HG02884 (cell line): ENCODE data around the gene NRIP3.
"Not testable (repeated sequence)": the region's sequence is repeated elsewhere in the genome, so short reads cannot be mapped to it uniquely, and the experiment has no call there.

Experiments
- ATAC-seq: cut with Tn5 transposase; IDR thresholded peaks from one replicate; pipeline ENCODE4 v1.9.1; 2021; ENCODE audit warnings: mild to moderate bottlenecking, moderate library complexity; ENCODE audit not compliant: unreplicated experiment

NRIP3 gene

DNA sequence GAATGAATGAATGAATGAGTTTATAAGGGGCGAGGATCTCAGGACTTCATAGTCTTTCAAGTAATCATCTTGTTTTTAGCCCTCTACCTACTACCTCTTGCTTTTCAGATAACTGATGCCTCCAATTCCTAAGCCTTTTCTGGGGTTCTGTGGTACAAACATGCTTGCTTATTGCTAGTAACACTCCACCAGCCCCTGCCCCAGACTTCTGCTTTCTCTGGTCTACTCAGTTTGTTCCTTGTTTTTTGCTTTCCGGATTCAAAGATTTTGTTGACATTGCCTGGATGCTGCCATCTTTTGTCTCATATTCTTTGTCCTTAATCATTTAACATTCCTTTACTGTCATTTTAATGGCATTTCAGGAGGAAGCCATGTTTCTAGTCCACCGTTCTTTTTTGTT is 30.7 kb downstream of the NRIP3 start:
- ATAC-seq = no peak

DNA sequence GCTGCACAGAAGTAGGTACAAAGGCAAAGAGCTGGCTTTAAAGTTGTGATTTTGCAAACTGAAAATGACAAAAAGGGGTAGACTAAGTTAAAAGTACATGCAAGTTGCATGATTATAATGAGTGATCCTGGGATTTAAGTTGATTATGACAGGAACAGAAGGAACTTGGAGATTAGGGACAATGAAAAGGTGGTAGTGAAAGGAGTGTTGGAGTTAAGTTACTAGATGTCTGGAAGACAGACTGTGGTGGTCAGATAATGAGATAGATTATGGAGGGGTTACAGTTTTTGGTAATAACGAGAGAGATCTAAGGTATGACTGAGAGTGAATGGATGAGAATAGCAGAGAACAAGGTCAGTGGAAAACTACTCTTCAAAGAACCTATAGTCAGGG is 31.9 kb downstream of the NRIP3 start:
- ATAC-seq = no peak

DNA sequence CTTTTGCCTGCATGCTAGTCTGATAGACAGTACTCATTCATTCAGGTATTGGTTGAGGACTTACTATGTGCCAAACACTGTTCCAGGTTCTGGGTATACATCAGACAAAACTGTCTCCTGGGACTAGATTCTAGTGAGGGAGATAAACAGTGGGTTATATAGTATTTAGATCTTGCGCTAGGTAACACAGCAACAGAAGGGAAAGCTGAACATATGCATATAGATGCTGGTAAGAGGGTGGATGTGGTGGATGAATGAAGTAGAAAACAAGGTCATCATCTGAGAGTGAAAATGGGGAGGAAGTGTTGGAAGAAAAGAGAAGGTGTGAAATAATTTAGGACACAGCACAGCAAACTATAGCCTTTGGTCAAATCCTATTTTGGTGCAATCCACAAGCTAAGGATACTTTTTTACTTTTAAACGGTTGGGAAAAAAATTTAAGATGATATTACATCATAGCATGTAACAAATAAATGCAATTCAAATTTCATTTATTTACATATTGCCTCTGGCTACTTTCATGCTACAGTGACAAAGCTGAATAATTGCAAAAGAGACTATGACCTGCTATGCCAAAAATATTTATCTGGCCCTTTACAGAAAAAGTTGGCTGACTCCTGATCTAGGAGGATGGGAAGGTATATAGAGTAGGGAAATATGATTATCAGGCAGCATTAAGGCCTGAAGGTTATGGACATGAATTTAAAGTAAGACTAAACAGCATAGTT is 32.4 kb downstream of the NRIP3 start:
- ATAC-seq = no peak

DNA sequence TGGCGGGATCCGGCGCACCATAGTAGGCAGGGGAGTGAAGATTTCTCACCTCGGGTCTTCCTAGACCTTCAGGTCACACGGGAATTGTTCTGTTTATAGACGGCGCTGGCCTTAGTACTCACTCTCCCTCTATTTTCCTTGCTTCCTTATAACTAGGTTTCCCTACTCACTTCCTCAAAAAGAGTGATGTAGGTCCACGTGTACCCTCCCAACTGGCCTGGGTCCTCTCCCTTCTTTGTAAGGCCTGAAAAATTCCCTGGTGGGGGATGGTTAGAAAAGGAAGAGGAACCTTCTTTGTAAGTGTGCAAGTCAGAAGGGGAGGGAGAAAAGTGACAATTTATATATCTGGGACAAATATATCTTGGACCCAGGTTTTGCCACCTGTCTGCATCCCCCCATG is 36.6 kb downstream of the NRIP3 start:
- ATAC-seq = no peak

DNA sequence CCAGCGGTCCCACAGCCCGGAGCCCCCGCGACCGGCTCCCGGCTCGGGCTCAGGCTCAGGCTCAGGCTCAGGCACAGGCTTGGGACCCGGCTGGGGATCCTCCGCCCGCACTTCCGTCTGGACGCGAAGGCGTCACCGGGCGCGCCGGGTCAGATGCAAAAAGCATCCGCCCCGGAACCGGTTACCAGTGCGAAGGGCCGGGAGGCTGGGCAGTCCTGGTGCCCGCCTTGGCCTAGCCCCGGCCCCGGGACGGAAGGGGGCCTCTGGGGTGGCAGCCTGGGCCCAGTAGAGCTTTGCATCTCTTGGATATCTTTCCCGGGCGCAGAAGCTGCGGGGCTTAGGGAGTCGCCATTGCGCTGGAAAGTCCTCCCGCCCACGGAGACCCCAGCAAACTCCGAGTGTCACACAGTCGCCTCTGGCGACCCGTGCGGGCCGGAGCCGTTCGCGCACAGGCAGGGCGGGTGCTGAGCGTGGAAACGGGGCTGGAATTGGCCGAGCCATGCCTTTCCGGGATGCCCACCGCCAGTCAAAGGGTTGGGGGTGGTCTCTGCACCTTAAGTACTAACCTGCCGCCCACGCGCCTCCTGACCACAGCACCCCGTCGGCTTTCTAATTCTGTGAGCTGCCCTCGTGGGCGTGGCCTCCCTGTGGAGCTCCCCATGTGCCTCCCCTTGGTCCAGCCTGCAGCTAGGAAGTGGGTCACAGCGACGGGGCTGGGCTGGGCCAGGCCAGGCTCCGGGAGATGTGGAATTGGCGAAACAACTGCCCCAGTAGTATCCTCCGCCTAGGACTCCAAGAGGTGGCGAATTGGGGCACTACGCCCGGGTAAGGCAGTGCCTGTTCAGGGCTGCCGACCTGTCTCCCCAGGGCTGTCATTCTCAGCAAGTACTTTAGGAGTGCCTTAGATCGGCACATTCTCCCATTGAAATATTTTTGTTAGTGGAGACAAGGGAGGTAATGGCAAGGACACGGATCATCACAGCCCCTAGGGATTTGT is 39.2 kb downstream of the NRIP3 start, which contains the start of gene TMEM9B:
TSS of gene TMEM9B (minus strand) at position 119 of the 997 bp plus-strand sequence. CDS start 129 bp downstream, outside the sequence.
- peak; percentile 80 for ATAC-seq

DNA sequence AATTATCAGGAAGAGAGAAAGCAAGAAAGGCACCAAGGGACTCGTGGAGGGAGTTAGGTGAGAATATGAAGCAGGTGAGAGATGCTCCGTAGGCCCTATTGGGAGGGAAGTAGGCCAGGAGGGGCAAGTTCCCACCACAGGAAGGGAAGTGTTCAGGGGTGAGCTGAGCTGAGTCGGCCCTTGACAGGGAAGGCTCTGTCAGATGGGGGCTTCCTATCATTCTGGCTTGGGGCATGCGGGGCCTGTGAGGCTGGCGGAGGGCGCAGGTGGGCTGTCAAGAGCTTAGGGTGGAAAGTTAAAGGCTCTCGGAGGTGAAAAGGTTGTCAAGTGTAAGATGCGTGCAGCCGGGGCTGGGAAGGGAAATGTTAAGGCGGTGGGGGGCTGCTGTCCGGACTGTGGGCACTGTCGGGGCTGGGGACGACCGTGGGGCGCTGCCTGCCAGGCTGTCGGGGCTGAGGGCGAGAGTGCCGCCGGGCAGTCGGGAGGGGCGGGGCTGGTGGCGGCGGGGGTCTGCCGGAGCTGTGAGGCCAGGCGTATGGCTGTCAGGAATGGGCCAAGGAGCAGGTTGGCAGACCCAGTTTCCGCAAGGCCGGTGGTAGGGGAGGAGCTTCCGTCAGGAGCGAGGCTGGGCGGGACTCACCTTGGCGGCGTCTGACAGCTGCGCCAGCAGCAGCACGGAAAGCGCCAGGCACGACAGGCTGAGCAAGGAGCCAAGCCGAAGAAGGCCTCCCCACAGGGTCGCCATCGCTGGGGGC is 40.1 kb downstream of the NRIP3 start:
- peak; percentile 58 for ATAC-seq

DNA sequence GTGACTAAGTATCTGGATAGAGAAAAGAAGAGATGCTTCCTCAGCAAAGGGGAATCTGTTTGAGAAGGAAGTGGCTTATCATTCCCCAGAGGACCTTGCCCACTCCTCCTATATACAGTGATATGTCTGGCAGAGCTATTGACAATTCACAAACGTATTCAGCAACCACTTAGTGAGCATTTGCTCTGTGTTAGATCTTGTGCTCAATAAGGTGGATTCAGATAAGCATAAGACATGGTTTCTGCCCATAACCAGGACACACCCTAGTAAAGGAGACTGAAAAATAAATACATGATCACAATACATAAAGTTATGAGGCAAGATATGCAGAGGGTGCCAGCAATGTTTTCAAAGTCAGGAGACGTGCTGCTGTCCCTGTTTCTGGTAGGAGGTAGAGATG is 41.0 kb downstream of the NRIP3 start:
- no peak for ATAC-seq

DNA sequence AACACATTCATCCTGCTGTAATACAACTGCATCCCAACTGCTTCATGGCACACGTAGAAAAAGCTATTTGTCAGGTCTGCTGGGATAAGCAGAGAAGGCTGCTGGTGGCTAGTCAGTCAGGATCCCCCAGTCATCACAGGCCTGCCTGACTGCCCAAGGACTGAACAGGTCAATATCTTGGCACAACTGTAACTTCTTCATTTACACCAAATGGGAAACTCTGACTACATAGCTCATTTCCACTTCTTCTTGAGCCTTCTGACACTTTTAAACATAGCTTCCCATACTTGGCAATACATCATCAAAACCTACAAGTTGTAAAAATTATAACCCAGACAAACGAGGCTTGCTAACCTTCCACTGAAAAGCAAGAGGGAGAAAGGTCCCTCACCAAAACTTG is 42.4 kb downstream of the NRIP3 start:
- no peak for ATAC-seq

DNA sequence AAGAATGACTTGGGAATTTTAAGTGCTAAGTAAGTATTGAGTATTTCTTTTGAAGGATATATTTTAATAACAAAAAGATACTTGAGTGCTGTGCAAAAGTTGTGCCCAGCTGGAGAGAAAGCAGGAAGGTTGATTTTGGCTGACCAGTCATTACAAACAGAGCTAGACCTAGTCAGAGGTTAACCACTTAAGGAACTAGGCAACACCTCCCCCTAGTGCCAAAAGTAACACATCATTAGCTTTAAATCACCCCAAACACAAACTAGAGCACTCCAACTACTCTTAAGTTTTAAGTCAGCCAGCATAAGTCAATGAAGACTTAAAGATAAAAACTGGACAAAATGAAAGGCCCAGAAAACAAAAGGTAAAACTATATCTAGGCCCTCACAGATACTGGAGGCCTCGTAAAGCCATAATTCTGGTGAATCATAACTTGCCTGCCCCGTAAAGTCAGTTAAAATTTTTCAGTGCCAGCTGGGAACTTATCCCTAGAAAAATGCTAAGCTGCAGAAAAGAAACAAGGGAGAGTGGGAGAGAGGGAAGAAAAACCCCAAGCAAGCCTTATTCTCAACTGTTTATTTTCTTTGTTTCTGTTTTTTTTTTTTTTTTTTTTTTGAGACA is 44.1 kb downstream of the NRIP3 start:
- ATAC-seq = peak; percentile 37

DNA sequence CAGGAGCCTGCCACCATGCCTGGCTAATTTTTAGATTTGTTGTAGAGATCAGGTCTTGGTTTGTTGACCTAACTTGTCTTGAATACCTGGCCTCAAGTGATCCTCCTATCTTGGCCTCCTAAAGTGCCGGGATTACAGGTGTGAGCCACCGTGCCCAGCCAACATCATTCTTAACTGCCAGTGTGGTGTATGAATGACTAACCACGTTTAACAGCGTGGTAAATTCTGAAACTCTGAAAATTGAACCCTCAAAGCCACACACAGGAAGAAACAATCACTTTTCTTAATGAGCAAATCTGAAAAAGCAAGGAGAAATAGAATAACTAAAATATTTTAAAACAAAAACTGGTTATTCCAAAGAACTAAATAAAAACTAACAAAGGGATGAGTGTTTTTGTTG is 46.9 kb downstream of the NRIP3 start:
- no peak for ATAC-seq

DNA sequence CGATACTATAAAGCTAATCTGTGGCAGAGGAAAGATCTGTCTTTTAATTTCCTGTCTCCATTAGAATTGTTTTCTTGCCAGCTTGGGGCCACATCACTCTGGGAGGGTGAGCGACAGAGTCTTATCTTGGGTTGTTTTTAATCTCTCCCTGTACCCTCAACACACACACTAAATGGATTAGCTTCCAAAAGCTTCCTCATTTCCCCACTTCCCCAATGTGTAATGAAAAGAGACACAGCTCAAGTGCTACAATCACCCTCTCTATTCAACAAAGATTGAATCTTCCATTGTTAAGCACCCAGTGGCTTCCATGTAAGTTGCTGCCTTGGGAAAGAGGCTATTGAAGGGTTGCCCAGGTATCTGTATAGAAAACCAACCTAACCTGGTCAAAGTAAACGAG is 54.9 kb downstream of the NRIP3 start:
- no peak for ATAC-seq

DNA sequence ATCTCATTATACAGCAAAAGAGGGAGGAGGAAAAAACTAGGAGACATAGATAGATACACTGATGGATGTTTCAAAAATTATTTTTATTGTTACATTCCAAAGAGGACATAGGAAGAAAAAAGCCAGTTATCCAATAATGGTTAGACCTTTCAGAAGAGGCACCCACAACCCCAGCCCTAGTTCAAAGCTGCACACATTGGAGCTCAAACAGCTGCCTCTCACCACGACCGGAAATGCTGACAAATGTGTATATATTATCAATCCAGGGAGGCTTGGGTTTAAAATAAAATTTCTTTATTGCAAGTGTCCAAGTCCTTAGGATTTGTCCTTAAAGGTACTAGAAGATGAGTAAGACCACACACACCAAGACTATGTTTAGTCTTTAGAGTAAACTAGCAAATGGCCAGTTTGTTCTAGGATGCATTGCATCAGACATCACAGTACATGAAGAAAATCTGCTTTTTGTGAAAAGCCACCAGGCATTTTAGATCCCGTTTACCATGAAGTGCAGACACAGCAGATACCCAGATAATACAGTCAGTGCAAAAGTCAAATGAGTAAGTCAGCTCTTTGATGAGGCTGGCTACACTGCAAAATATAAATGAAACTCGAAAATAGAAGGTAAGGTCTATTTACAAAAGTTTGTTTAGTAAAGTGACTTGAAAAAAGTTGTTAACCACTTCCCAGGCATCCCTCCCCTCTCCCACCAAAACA is 56.4 kb downstream of the NRIP3 start:
- no peak for ATAC-seq

DNA sequence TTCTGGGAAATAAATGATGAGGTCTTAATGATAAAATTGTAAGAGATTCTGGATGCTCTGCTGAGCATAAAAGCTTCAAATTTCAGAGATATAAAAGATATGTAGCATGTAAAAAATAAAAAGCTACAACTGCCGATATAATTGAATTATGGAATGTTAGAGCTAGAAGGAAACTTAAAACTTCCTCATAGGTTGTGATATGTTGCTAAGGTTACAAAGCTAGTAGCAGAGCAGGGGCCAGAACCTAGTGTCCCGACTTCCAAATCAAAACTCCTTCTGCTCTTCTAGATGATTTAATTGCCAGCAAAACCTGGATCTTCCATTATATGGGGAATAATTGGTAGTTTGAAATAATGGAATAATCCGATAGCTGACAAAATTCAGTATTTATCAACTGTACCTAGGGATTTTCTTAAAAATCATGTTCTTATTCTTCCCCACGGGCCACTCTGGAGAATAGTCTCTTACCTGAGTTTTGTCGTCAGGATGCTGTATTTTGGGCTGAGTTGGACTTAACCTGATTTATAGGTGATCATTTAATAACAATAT is 61.2 kb downstream of the NRIP3 start, which contains the start of gene ASCL3:
TSS of gene ASCL3 (minus strand) at position 499 of the 549 bp plus-strand sequence. CDS start 4,855 bp downstream, outside the sequence.
- no peak for ATAC-seq

DNA sequence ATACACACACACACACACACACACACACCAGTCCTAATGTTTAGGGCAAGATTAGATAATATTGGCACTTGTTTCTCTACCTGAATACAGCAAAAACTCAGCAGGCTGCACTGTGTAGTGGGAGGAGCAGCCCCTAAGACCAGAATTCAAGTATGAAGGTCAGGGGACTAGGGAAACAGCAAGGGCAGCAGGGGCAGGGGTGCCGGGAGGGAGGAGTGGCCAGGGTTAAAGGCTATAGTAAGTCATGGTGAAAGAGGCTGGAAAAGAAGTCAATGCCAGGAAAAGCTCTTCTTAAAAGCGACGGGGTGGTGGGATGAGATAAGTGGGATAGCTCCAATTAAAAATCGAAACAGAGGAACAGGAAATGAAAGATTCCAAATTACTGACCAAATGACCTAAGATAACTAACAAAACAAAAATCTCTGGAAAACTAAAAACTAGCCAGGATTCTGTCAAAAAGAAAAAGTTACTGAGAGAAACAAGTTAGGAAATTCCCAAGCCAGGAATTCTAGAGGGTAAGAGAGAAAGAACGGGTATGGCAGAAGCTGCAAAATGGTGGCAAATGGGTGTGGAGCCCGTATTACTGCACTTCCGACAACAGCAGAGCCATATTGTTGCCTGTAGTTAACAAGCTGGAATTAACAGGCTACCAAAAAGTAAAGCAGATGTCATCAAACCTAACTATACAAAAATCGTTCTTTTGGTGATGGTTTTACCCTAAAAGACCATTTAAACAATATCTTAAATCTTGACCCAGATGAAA is 62.3 kb downstream of the NRIP3 start:
- ATAC-seq = no peak

DNA sequence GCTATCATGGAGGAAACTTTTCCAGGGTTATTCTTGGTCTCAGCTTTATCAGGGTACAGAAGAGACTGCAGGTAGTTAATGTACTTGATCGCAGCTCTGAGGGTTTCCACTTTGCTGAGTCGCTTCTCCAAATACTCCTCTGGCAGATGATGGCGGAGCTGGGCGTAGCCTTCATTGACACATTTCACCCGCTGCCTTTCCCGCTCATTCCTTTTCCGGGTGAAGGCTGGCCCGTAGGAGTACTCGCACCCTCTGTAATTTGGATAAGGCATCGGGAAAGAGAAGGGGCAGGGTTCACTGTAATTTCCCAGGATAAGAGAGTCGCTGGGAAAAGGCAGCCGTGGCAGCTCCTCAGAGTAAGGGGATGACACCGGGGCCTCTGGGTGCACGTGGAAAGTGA is 66.1 kb downstream of the NRIP3 start:
- ATAC-seq = no peak

DNA sequence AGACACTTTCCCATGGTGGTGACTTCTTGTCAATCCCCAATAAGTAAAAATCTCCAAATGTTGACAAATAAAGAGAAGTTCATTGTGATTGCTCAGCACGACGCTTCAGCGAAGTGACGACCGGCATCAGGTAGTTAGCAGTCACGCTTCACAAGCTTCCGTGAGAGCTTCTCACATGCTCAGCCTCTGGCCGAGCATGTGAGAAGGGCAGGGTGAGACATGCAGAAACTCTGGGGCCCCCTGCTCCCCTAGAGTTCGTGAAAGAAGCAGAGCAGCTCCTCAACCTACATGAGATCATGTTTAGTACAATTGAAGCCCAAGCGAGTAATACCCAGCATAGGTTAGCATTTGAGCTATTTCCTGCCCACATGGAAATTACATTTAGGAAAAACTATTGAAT is 66.6 kb downstream of the NRIP3 start:
- no peak for ATAC-seq

DNA sequence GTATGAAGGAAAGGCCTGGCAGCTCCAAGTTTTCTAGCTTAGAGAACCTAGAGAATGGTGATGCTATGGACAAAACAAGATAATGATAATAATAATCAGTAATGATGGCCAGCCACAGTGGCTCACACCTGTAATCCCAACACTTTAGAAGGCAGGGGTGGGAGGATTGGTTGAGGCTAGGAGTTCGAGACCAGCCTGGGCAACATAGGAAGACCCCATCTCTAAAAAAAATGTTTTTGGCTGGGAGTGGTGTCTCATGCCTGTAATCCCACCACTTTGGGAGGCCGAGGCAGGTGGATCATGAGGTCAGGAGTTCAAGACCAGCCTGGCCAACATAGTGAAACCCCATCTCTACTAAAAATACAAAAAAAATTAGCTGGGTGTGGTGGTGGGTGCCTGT is 68.0 kb downstream of the NRIP3 start:
- not testable (repeated sequence) for ATAC-seq

DNA sequence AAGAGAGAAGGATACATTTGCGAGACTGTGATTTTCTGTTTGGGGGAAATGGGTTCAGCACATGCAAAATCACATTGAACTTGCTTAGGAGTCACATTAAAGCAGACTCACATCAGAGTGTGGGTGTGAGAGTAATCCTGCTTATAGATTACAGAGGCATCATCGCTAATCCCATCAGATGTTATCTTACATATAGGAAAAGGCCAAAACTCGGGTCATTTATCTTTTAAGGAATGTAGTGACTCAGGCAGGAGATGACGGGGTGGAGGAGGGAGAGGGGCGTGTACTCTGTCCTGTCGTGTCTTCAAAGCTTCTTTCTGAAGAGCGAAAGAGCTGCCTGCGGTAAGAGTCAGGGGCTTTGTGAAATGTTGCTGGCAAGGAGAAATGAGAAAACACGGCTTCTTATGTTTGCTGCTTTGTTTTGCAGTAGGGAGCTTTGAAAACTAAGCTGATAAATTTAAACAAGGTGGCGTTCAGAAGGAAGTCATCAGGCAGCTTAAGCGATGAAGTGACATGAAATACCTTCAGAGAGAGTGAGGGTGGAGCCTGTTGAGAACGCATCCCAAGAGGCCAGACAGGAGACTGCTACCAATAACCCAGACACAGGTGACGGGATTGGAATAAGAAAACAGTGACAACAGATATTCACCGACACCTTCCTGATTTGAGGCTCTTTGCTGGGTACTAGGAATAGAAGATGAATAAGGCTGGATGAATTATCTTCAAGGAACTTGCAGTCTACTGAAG is 68.9 kb downstream of the NRIP3 start:
- no peak for ATAC-seq
